Measurements from ENCODE around the gene SLC6A12. TPM values are rescaled to one million over a fixed set of nuclear protein-coding genes. Genes with fewer than 3 reads are reported as not detected.
"Not testable (repeated sequence)": the region's sequence is repeated elsewhere in the genome, so short reads cannot be mapped to it uniquely, and the experiment has no call there.

Gene SLC6A12
- total and polyA plus RNA-seq, 7 donors: 0.07 to 0.90 (median 0.30) TPM

GRCh38 chr12:220491-220890 lies 6.5 kb upstream of the SLC6A12 start:
- 42 to 46% (median 44%) methylated on average over 6 of the region's 6 CpGs for WGBS, 3 donors
- Histone ChIP-seq H3K27me3 (ENCODE audit: insufficient read depth in 3 of 3, low read length in 2 of 3) (no peaks in the 10 kb centered on the region), H3K4me1 (no peaks in the 10 kb centered on the region), H3K36me3 (ENCODE audit: insufficient read depth in 1 of 2, low read depth in 1 of 2) (no peaks in the 10 kb centered on the region), H3K27ac (no peak overlapping the region), H3K4me3 (no peak overlapping the region), H3K9me3 (no peaks in the 10 kb centered on the region)
- intact Hi-C loops (cut with DNase I): no loop called here
- no peak for TF ChIP-seq CTCF (IDR thresholded peaks at IDR 0.05)
- no peak for DNase-seq
- no peak for ATAC-seq

GRCh38 chr12:219891-220352 lies 6.0 kb upstream of the SLC6A12 start:
- peak; percentile 46 for TF ChIP-seq CTCF (IDR thresholded peaks at IDR 0.05)
- Histone ChIP-seq H3K27ac (no peak overlapping the region), H3K4me3 (no peak overlapping the region), H3K36me3 (ENCODE audit: insufficient read depth in 1 of 2, low read depth in 1 of 2) (no peaks in the 10 kb centered on the region), H3K4me1 (no peaks in the 10 kb centered on the region), H3K27me3 (ENCODE audit: insufficient read depth in 3 of 3, low read length in 2 of 3) (peaks cover 0 to 1% (median 0%) of the 10 kb centered on the region in 3 donors), H3K9me3 (no peaks in the 10 kb centered on the region)
- peak; percentile 75 to 90 (median 82) for ATAC-seq
- intact Hi-C loops (cut with DNase I): no loop called here
- WGBS, 3 donors: 21 to 30% (median 28%) methylated on average over 16 to 17 of the region's 17 CpGs
- DNase-seq: peak; percentile 56 to 81

GRCh38 chr12:218728-219590 lies 5.0 kb upstream of the SLC6A12 start:
- no peak overlapping the region for H3K27ac ChIP-seq
- TF ChIP-seq CTCF (IDR thresholded peaks at IDR 0.05): no peak
- intact Hi-C loops (cut with DNase I): no loop called here
- peaks cover 0 to 5% (median 0%) of the 10 kb centered on the region in 3 donors for H3K27me3 ChIP-seq (ENCODE audit: insufficient read depth in 3 of 3, low read length in 2 of 3)
- H3K9me3 ChIP-seq: no peaks in the 10 kb centered on the region
- 82 to 83% (median 83%) methylated on average over 29 to 30 of the region's 30 CpGs for WGBS, 3 donors
- H3K36me3 ChIP-seq (ENCODE audit: insufficient read depth in 1 of 2, low read depth in 1 of 2): no peaks in the 10 kb centered on the region
- no peaks in the 10 kb centered on the region for H3K4me1 ChIP-seq
- no peak overlapping the region for H3K4me3 ChIP-seq
- ATAC-seq (no peak), DNase-seq (no peak)

- DNase-seq (no peak), ATAC-seq (no peak)
- intact Hi-C loops (cut with DNase I): no loop called here
- 62 to 88% (median 76%) methylated on average over 4 to 5 of the region's 5 CpGs for WGBS, 3 donors
- Histone ChIP-seq H3K36me3 (ENCODE audit: insufficient read depth in 1 of 2, low read depth in 1 of 2) (no peaks in the 10 kb centered on the region), H3K27ac (no peak overlapping the region), H3K9me3 (no peaks in the 10 kb centered on the region), H3K4me3 (no peak overlapping the region), H3K27me3 (ENCODE audit: insufficient read depth in 3 of 3, low read length in 2 of 3) (peaks cover 0 to 5% (median 0%) of the 10 kb centered on the region in 3 donors), H3K4me1 (no peaks in the 10 kb centered on the region)
- no peak for TF ChIP-seq CTCF (IDR thresholded peaks at IDR 0.05)
Measured at GRCh38 chr12:218221-218620, 4.3 kb upstream of the SLC6A12 start.

- intact Hi-C loops (cut with DNase I); H3K27ac ChIP-seq; H3K27me3 ChIP-seq (ENCODE audit: insufficient read depth in 3 of 3, low read length in 2 of 3); H3K36me3 ChIP-seq (ENCODE audit: insufficient read depth in 1 of 2, low read depth in 1 of 2); H3K9me3 ChIP-seq; H3K4me1 ChIP-seq; ATAC-seq; H3K4me3 ChIP-seq; DNase-seq: not testable (repeated sequence)
- 66 to 79% (median 72%) methylated on average over 6 of the region's 6 CpGs for WGBS, 3 donors
Measured at GRCh38 chr12:217029-217428, 3.1 kb upstream of the SLC6A12 start.
